ENCODE results near the gene RFC1.
A peak's percentile ranks its signal among the peaks of the same experiment; 100 is the strongest.
"Not testable (repeated sequence)": the region's sequence is repeated elsewhere in the genome, so short reads cannot be mapped to it uniquely, and the experiment has no call there.

Gene RFC1

GRCh38 chr4:39354254-39354552 is 12.0 kb downstream of the RFC1 start:
- no peak for DNase-seq (ENCODE audit: low spot score)

GRCh38 chr4:39353478-39354253 is 12.5 kb downstream of the RFC1 start:
- peak; percentile 52 for DNase-seq (ENCODE audit: low spot score)

GRCh38 chr4:39353149-39353477 is 13.0 kb downstream of the RFC1 start:
- DNase-seq (ENCODE audit: low spot score) = not testable (repeated sequence)

DNA sequence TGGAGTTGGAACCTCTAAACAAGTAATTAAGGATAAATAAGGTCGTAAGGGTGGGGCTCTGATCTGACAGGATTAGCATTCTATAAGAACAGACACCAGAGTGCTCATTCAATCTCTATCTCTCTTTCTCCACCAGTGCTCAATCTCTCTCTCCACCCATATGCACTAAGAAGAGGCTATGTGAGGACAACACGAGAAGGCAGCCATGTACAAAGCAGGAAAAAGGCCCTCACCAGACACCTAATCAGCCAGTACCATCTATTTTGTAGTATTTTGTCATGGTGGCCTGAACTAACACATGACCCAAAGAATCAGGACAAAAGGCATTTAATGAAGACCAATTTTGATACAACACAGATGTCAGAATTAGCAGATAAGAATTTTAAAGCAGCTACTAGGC is 16.8 kb downstream of the RFC1 start:
- no peak for DNase-seq (ENCODE audit: low spot score)

DNA sequence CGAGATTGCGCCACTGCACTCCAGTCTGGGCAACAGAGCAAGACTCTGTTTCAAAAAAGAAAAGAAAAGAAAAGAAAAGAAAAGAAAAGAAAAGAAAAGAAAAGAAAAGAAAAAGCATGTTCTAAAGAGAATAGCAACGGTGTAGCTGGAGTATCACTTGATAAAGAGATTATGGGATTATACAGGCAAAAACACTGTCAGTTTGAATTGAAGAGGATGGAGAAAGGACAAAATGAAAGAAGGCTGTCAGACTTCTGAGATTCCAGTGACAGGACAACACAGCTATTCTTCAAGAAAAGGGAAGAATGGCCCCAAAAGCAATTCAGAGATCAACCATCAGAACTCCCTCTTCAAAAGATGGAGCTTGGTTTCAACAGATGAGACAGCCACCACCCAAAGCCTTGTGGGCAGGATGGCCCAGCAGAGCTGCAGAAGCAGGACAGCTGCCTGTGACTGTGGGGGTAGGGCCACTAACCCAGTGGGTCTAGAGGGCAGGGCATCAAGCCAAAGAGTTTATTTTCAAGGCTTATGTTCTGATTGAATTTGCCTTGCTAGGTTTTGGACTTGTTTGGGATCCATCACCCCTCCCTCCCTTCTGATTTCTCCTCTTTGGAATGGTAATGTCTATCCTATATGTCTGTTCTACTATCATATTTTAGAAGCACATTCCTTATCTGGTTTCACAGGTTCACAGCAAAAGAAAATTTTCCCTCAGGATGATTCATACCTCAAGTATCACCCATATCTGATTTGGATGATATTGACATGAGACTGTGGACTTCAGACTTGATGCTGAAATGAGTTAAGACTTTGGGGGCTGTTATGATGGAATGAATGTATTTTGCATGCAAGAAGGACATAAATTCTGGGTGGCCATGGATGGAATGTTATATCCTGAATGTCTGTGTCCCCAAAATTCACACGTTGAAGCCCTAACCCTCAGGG is 17.5 kb downstream of the RFC1 start:
- no peak for DNase-seq (ENCODE audit: low spot score)

GRCh38 chr4:39346856-39347519 is 19.2 kb downstream of the RFC1 start:
- no peak for DNase-seq (ENCODE audit: low spot score)

DNA sequence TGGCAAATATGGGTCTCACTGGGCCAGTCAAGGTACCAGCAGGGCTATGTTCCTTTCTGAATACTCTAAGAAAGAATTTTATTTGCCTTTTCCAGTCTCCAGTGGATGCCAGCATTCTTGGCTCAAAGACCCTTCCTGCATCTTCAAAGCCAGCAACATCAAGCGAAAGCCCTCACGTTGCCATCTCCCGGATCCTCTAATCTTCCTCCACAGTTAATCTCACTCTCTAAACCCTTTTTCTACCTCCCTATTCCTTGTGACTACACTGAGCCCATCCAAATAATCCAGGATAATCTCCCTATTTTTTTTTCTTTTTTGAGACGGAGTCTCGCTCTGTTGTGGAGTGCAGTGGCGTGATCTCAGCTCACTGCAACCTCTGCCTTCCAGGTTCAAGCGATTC is 23.4 kb downstream of the RFC1 start:
- DNase-seq (ENCODE audit: low spot score) = no peak

DNA sequence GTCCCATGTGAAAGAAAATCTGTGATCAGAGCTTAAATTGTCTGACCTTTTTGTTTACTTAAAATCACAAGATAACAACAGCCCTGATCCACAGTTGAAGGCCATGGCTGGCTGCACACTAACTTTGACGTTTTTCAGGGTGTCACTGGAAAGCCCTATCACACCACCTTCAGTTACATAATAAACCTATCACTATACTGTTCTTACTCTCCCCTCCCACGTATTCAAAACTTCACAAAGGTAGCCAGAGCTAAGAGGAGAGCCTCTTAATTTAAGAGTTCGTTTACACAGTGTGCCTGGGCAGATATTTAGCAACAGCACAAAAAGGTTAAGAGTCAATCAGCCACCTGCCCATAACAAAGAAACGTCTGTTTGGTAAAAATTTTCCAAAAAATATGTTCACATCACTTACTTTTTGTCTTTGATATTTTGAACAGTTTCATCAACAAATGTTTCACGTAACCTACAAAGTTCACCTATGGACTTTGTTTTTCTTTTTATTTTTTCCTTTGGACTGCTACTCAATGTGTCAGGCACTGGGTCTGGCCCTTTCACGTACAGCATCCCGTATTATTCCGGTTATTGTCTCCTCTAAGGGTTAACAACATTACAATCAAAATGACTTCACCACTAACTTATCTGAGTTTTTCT is 25.0 kb downstream of the RFC1 start:
- DNase-seq (ENCODE audit: low spot score) = no peak

DNA sequence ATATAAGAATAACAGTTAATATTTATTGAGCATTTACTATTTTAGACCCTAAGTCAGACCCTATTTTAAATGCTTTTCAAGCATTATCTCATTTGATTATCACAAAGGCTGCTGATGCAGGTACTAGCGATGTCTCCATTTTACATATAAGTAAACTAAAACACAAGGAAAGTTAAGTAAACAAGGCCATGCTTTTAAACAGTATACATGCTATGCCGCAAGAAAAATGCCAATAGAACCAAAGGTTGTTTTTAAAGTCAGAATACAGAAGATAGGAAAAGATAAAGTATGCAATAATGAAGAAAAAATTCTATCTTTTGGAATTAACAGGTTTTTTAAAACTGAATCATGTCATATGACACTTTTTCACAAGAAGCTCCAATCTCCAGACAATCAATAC is 26.2 kb downstream of the RFC1 start:
- no peak for DNase-seq (ENCODE audit: low spot score)

DNA sequence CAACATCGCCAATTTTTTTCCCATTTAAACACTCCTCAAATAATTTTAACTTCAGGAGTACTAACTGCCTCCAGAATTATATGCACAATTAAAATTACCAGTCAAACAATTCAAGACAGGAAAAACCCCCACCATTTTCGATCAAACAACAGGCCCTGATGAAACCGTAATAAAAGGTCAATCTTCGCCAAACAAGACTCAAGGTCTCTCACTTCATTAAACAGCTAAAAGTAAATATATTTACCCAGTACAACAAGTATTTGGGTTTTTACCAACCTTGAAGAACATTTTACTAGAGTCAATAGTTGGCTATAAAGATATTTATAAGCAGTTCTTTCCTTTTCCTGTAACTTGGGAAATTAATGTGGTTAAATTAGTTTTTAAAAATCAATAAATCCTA is 28.3 kb downstream of the RFC1 start:
- DNase-seq (ENCODE audit: low spot score) = no peak

DNA sequence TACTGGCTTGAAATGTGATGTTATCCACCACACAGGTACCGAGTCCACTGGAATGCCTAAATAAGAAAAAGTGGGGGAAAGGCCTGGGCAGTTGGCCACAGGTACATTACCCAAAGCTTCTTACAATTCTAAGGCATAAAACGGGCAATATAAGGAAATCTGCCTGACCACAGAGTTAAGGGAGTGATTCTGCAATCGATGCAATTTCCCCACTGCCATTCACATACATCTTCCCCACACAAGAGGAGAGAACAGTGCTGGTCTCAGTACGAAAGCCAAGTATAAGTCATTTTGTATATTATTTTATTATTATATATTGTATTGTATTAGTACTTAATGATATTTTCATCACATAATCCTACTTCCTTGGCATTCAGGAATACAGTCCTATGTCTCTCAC is 30.6 kb downstream of the RFC1 start:
- DNase-seq (ENCODE audit: low spot score) = no peak

DNA sequence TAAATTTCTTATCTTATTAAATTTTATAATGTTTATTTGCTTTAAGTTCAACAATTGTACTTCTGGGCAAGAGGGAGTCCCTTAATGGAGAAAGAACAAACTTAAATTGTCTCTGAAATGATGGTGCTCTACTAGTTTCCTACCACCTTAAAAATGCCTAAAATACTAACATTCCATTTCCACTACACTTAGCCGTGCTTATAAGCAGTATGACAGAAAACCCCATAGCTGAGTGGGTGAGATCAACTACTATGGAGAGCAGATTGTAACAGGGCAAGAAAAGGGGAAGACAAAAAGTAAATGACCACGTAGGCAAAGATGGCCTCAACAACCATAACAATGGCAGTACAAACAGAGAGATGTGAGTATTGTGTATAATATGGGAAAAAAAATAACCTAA is 35.0 kb downstream of the RFC1 start:
- DNase-seq (ENCODE audit: low spot score) = no peak

- DNase-seq (ENCODE audit: low spot score) = no peak
Observed at GRCh38 chr4:39330353-39330752, 35.8 kb downstream of the RFC1 start.

- no peak for DNase-seq (ENCODE audit: low spot score)
Observed at GRCh38 chr4:39326468-39326977, 39.6 kb downstream of the RFC1 start.

DNA sequence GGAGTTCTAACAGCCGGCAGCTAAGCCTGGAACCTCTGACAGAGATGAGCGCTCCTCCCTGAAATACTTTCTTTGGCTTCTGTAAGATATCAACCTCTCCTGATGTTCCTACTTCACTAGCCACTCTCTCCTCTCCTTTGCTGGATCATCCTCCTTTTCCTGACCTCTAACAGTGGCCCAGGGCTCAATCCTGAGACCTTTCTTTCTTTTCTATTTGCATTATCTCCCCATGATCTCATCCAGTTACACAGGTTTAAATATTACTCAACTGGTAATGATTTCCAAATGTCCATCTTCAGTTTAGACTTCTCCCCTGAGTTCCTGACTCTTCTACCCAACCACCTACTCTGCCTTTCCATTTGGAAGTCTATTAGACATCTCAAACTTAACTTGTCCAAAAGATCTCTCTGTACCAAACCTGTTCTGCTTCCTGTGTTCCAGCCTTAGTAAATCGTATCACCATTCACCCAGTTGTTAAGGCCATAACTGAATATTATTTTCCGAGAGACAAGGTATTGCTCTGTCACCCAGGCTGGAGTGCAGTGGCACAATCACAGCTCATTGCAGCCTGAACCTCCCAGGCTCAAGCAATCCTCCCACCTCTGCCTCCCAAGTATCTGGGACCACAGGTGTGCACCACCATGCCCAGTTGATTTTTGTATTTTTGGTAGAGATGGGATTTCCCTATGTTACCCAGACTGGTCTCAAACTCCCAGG is 41.1 kb downstream of the RFC1 start:
- DNase-seq (ENCODE audit: low spot score) = no peak

DNA sequence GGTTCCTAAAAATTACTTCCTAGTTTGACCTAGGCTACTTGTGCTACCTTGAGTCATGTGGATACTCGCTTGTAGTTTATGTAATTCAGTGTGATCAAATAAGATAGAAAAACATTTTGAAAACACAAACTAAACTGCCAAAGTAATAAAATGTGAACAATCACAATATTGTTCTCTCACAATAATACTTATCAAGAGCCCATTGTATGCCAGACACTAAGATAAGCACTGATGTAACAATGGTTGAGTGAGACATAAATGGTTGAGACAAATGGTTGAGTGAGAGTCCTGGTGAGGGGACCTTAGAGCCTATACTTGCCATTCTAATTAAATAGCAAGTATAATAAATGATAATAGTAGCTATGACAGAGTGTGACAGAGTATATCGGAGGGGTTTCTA is 41.7 kb downstream of the RFC1 start:
- DNase-seq (ENCODE audit: low spot score) = peak; percentile 84

DNA sequence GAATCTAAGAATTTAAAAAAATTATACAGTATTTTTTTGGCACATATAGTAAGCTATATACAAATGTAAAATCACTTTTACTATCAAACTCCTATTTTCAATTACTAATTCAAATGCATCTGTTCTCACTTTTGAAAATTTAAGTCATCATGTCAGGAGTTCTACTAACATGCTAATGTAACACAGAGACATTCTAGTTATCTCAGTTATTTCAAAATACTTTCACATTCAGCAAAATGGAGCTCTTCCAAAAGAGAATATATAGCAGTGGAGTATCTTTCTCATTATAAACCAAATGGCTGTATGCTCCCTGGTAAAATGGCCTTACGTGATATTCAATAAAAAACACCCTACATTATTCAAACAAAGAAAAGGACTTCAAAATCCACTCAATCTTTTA is 42.3 kb downstream of the RFC1 start:
- DNase-seq (ENCODE audit: low spot score) = peak; percentile 42

- no peak for DNase-seq (ENCODE audit: low spot score)
Observed at GRCh38 chr4:39320381-39321115, 45.6 kb downstream of the RFC1 start.

DNA sequence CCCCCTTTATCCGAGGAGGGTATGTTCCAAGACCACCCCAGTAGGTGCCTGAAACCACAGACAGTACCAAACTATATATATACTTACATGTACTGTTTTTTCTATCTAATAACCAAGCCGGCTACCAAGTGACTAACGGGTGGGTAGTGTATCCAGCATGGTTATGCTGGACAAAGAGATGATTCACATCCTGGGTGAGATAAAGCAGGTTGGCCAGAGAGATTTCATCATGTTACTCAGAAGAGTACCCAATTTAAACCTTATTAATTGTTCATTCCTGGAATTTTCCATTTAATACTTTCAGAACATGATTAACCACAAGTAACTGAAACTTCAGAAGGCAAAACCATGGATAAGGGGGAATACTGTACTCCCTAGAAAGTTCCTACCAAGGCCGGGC is 46.5 kb downstream of the RFC1 start:
- DNase-seq (ENCODE audit: low spot score) = no peak

GRCh38 chr4:39312816-39313215 is 53.3 kb downstream of the RFC1 start:
- no peak for DNase-seq (ENCODE audit: low spot score)

DNA sequence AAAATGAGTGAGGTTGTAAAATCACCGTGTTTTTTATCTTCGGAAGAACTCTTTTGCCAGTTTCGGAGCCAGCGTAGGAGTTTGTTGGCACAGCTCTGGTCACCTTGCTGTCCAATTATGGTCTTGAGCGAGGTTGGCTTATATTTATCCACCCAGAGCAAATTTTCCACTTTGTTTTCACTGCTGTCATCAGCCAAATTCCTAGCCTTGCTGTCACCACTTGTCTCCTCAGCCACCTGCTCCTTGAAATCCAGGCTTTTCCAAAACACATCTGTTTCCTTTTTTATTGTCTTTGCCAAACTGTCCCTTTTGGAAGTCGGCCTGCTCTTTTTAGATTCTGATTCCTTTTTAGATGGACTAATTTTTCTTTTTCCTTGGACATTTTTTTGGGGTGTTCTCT is 57.6 kb downstream of the RFC1 start:
- DNase-seq (ENCODE audit: low spot score) = no peak

Data from globus pallidus (tissue), 1 donor.